ENCODE data around the gene RRP1.

RRP1 gene

DNA sequence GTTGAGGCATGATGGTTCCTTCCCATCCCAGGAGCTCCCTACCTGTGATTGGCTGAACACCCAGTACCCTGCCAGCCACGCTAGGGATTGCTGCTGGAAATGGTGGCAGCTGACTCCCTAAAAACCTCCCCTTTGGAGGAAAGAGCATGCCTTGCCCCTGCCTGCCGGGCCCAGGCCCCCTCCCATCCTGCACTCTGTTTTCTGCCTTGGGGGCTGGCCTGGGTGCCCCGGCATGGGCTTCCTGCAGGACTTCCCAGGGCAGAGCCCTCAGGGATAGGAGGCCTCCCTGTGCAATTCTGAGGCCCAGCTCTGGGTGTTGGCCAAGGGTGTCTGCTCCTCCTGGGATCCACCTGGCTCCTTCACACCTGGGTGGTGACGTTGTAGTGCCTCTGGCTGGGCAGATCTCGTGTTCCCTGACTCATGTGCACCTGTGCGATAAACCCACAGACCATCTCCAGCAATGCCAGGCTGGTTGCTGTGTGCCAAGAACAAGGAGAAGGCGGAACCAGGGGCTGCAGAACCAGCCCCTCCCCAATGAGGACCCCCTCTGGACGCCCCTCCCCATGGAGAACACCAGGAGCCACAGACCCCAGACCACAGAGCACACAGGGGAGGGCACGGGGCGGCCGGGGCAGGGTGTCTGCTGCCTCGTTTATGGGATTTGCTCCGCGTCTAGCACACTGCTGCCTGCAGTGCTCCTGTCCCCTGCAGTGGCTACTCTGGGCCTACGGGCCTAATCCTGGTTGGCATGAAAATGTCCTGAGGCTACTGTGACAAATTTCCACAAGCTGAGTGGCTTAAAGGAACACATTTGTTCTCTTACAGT lies 26.9 kb upstream of the RRP1 start:
- no peak for TF ChIP-seq CTCF (IDR thresholded peaks at IDR 0.05; ENCODE audit: insufficient read depth, low read length, poor library complexity, severe bottlenecking)
- no peak for TF ChIP-seq EZH2phosphoT487 (conservative IDR thresholded peaks at IDR 0.05; ENCODE audit: low read length)
- H4K20me1 ChIP-seq (ENCODE audit: low read depth, low read length): no peaks in the 10 kb centered on the region
- no peaks in the 10 kb centered on the region for H3K36me3 ChIP-seq (ENCODE audit: low read length)

DNA sequence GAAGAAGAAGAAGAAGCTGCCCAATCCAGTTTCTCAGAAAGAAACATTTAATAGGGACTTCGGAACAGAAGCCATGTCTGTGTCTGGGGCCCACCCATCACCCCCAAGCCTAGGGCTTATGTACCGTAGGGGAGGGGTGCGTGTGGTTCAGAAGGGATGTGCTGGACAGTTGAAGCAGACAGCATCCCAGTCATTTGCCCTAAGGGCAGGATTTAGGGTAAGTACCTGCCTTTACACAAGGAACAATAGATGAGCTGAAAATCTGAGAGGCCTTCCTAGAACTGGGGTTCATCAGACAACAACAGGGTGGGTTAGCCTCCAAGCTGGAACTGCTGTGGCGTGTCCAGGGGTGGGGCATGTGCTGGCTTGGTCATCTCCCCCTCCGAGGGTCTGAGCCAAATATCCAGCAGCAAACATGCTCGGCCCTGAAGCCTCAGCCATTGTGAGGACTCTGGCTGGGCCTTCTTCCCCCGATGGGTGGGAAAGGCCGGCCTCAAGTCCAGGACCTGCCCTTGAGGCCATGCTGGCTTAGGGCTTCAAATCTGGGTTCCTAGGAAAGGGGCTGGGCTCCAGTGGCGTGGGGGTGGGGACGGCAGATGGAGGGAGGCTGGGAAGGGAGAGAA lies 25.4 kb upstream of the RRP1 start:
- Histone ChIP-seq H3K36me3 (ENCODE audit: low read length) (no peaks in the 10 kb centered on the region), H4K20me1 (ENCODE audit: low read depth, low read length) (no peaks in the 10 kb centered on the region), H2AFZ (ENCODE audit: low read depth, low read length, severe bottlenecking) (no peak overlapping the region), H3K4me2 (ENCODE audit: low read depth, low read length, poor library complexity, severe bottlenecking) (no peak overlapping the region), H3K27me3 (ENCODE audit: low read length) (no peaks in the 10 kb centered on the region), H3K9me3 (ENCODE audit: insufficient read depth, low read length) (no peaks in the 10 kb centered on the region), H3F3A (ENCODE audit: insufficient read depth) (no peaks in the 10 kb centered on the region), H3K9me2 (replicated peaks; ENCODE audit: insufficient read depth, low read length) (no peaks in the 10 kb centered on the region), H3K27ac (ENCODE audit: low read depth, low read length) (no peak overlapping the region), H3K9ac (ENCODE audit: low read length) (no peak overlapping the region), H3K79me2 (ENCODE audit: insufficient read depth, low read length) (no peaks in the 10 kb centered on the region), H3K4me3 (ENCODE audit: insufficient read depth, low read length, poor library complexity, severe bottlenecking) (no peak overlapping the region)
- TF ChIP-seq EZH2phosphoT487 (conservative IDR thresholded peaks at IDR 0.05; ENCODE audit: low read length) (no peak), CTCF (IDR thresholded peaks at IDR 0.05; ENCODE audit: insufficient read depth, low read length, poor library complexity, severe bottlenecking) (no peak)

More for the DNA sequence above, 26.9 kb upstream of the RRP1 start:
- no peak overlapping the region for H2AFZ ChIP-seq (ENCODE audit: low read depth, low read length, severe bottlenecking)
- no peak overlapping the region for H3K4me3 ChIP-seq (ENCODE audit: insufficient read depth, low read length, poor library complexity, severe bottlenecking)
- H3F3A ChIP-seq (ENCODE audit: insufficient read depth): no peaks in the 10 kb centered on the region
- no peaks in the 10 kb centered on the region for H3K9me3 ChIP-seq (ENCODE audit: insufficient read depth, low read length)
- no peaks in the 10 kb centered on the region for H3K27me3 ChIP-seq (ENCODE audit: low read length)
- H3K27ac ChIP-seq (ENCODE audit: low read depth, low read length): no peak overlapping the region
- no peaks in the 10 kb centered on the region for H3K9me2 ChIP-seq (replicated peaks; ENCODE audit: insufficient read depth, low read length)
- H3K79me2 ChIP-seq (ENCODE audit: insufficient read depth, low read length): no peaks in the 10 kb centered on the region
- no peak overlapping the region for H3K9ac ChIP-seq (ENCODE audit: low read length)
- H3K4me2 ChIP-seq (ENCODE audit: low read depth, low read length, poor library complexity, severe bottlenecking): no peak overlapping the region

- no peak overlapping the region for H3K27ac ChIP-seq (ENCODE audit: low read depth, low read length)
- no peak overlapping the region for H2AFZ ChIP-seq (ENCODE audit: low read depth, low read length, severe bottlenecking)
- H3K9me2 ChIP-seq (replicated peaks; ENCODE audit: insufficient read depth, low read length): no peaks in the 10 kb centered on the region
- H3K79me2 ChIP-seq (ENCODE audit: insufficient read depth, low read length): no peaks in the 10 kb centered on the region
- H3K27me3 ChIP-seq (ENCODE audit: low read length): no peaks in the 10 kb centered on the region
- H3K9ac ChIP-seq (ENCODE audit: low read length): no peak overlapping the region
- H3K9me3 ChIP-seq (ENCODE audit: insufficient read depth, low read length): no peaks in the 10 kb centered on the region
- no peaks in the 10 kb centered on the region for H3F3A ChIP-seq (ENCODE audit: insufficient read depth)
- no peak overlapping the region for H3K4me2 ChIP-seq (ENCODE audit: low read depth, low read length, poor library complexity, severe bottlenecking)
- H4K20me1 ChIP-seq (ENCODE audit: low read depth, low read length): no peaks in the 10 kb centered on the region
- H3K4me3 ChIP-seq (ENCODE audit: insufficient read depth, low read length, poor library complexity, severe bottlenecking): no peak overlapping the region
- TF ChIP-seq CTCF (IDR thresholded peaks at IDR 0.05; ENCODE audit: insufficient read depth, low read length, poor library complexity, severe bottlenecking) (no peak), EZH2phosphoT487 (conservative IDR thresholded peaks at IDR 0.05; ENCODE audit: low read length) (no peak)
- no peaks in the 10 kb centered on the region for H3K36me3 ChIP-seq (ENCODE audit: low read length)
Measured at GRCh38 chr21:43764576-43765495, 24.5 kb upstream of the RRP1 start.
